NT2/D1 (cell line): ENCODE data around the gene ADD2.

Experiments
- SUZ12 ChIP-seq: IDR thresholded peaks from 2 replicates; pipeline ENCODE4 v1.6.1; 2011; ENCODE audit not compliant: insufficient read length, insufficient read depth; ENCODE audit errors: extremely low read depth
- YY1 ChIP-seq: IDR thresholded peaks from 2 replicates; pipeline ENCODE4 v1.6.1; 2011; ENCODE audit not compliant: insufficient read length, insufficient read depth
- ZNF274 ChIP-seq: IDR thresholded peaks from 2 replicates; pipeline ENCODE4 v1.6.1; 2011; ENCODE audit warnings: mild to moderate bottlenecking, low read depth, low read length

- TF ChIP-seq ZNF274 = no peak
- TF ChIP-seq SUZ12 = no peak
- no peak for TF ChIP-seq YY1
These were observed 28.3 kb upstream of the ADD2 start for GRCh38 chr2:70796262-70796661.
